ENCODE measurements around the gene CAMK1D. TPM values are rescaled to one million over a fixed set of nuclear protein-coding genes. Genes with fewer than 3 reads are reported as not detected.
A peak's percentile ranks its signal among the peaks of the same experiment; 100 is the strongest.

Gene CAMK1D
- total and polyA plus RNA-seq, 3 donors from 2014 or later, result 10.0 to 14.5 (median 14.0) TPM

- Histone ChIP-seq H3K9me3 (no peaks in the 10 kb centered on the region), H3K27ac (no peak overlapping the region), H3K36me3 (ENCODE audit: low read depth, missing control alignments) (no peaks in the 10 kb centered on the region), H3K4me3 (no peak overlapping the region), H3K4me1 (peaks cover 7% of the 10 kb centered on the region), H3K27me3 (no peaks in the 10 kb centered on the region)
- WGBS, 2 donors, result 73 to 90% methylated on average over 10 of the region's 10 CpGs
- no peak for DNase-seq
- intact Hi-C loops (cut with DNase I; ENCODE audit: low total_unique reads), result no loop called here
- TF ChIP-seq CTCF (IDR thresholded peaks at IDR 0.05) (no peak), POLR2A (IDR thresholded peaks at IDR 0.05) (no peak)
Observed at GRCh38 chr10:12783293-12783692, 433.9 kb downstream of the CAMK1D start.

GRCh38 chr10:12784646-12785045, 435.3 kb downstream of the CAMK1D start:
- TF ChIP-seq POLR2A (IDR thresholded peaks at IDR 0.05) (no peak), CTCF (IDR thresholded peaks at IDR 0.05) (no peak)
- Histone ChIP-seq H3K4me1 (peaks cover 7% of the 10 kb centered on the region), H3K27ac (no peak overlapping the region), H3K9me3 (no peaks in the 10 kb centered on the region), H3K27me3 (no peaks in the 10 kb centered on the region), H3K4me3 (no peak overlapping the region), H3K36me3 (ENCODE audit: low read depth, missing control alignments) (no peaks in the 10 kb centered on the region)
- 87 to 92% methylated on average over 6 of the region's 6 CpGs for WGBS, 2 donors
- DNase-seq, result no peak
- intact Hi-C loops (cut with DNase I; ENCODE audit: low total_unique reads), result no loop called here

- no peaks in the 10 kb centered on the region for H3K9me3 ChIP-seq
- no peak for TF ChIP-seq CTCF (IDR thresholded peaks at IDR 0.05)
- TF ChIP-seq POLR2A (IDR thresholded peaks at IDR 0.05), result no peak
- H3K27ac ChIP-seq, result no peak overlapping the region
- H3K36me3 ChIP-seq (ENCODE audit: low read depth, missing control alignments), result no peaks in the 10 kb centered on the region
- intact Hi-C loops (cut with DNase I; ENCODE audit: low total_unique reads), result no loop called here
- DNase-seq, result no peak
- peaks cover 7% of the 10 kb centered on the region for H3K4me1 ChIP-seq
- WGBS, 2 donors, result 83 to 85% methylated on average over 12 of the region's 12 CpGs
- H3K27me3 ChIP-seq, result no peaks in the 10 kb centered on the region
- no peak overlapping the region for H3K4me3 ChIP-seq
Observed at GRCh38 chr10:12785415-12785831, 436.1 kb downstream of the CAMK1D start.

- no peaks in the 10 kb centered on the region for H3K36me3 ChIP-seq (ENCODE audit: low read depth, missing control alignments)
- no peak overlapping the region for H3K4me3 ChIP-seq
- peak; percentile 55 for DNase-seq
- H3K27me3 ChIP-seq, result no peaks in the 10 kb centered on the region
- intact Hi-C loops (cut with DNase I; ENCODE audit: low total_unique reads), result no loop called here
- no peak for TF ChIP-seq CTCF (IDR thresholded peaks at IDR 0.05)
- TF ChIP-seq POLR2A (IDR thresholded peaks at IDR 0.05), result no peak
- 45 to 64% methylated on average over 12 of the region's 12 CpGs for WGBS, 2 donors
- no peaks in the 10 kb centered on the region for H3K9me3 ChIP-seq
- H3K4me1 ChIP-seq, result peaks cover 3% of the 10 kb centered on the region
- no peak overlapping the region for H3K27ac ChIP-seq
Observed at GRCh38 chr10:12787297-12787696, 437.9 kb downstream of the CAMK1D start.

GRCh38 chr10:12788277-12788676, 438.9 kb downstream of the CAMK1D start:
- Histone ChIP-seq H3K4me3 (no peak overlapping the region), H3K36me3 (ENCODE audit: low read depth, missing control alignments) (no peaks in the 10 kb centered on the region), H3K27ac (no peak overlapping the region), H3K4me1 (no peaks in the 10 kb centered on the region), H3K9me3 (no peaks in the 10 kb centered on the region), H3K27me3 (no peaks in the 10 kb centered on the region)
- no peak for DNase-seq
- WGBS, 2 donors, result 87 to 93% methylated on average over 10 of the region's 10 CpGs
- intact Hi-C loops (cut with DNase I; ENCODE audit: low total_unique reads), result no loop called here
- TF ChIP-seq CTCF (IDR thresholded peaks at IDR 0.05), result no peak
- no peak for TF ChIP-seq POLR2A (IDR thresholded peaks at IDR 0.05)

All from testis (tissue), 3 donors.